ENCODE data around the gene IL21. TPM values are rescaled to one million over a fixed set of nuclear protein-coding genes. Genes with fewer than 3 reads are reported as not detected.

Gene IL21
- total and polyA plus RNA-seq, 12 donors: not detected

DNA sequence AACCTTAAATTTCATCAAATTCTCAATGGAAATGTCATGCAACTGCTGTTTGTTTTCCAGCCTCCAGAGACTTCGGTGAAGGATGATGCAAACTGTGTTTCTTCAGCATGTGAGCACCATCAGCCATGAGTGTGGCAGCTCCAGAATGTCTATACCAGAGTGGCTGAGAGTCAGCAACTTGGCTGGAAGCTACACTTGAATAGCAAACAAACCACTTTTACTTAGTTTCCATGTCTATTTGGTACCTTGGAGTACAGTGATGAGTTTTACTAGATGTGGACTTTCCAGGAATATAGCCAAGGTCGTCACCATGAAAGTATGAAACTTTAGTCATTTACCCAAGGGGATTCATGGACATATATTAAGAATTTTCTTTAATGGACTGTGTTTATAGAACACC, 4.3 kb upstream of the IL21 start:
- Histone ChIP-seq H3K4me1 (replicated peaks in 1 of 2) (no peaks in the 10 kb centered on the region), H3K36me3 (replicated peaks in 1 of 2) (no peaks in the 10 kb centered on the region), H3K9me3 (replicated peaks in 1 of 3) (no peaks in the 10 kb centered on the region), H3K27me3 (no peaks in the 10 kb centered on the region), H3K4me3 (no peak overlapping the region), H3K27ac (no peak overlapping the region)
- 72 to 87% (median 75%) methylated on average over 2 of the region's 2 CpGs for WGBS, 4 donors
- DNase-seq: no peak
- TF ChIP-seq CTCF (IDR thresholded peaks at IDR 0.05): no peak
- no peak for TF ChIP-seq POLR2A (IDR thresholded peaks at IDR 0.05)
- intact Hi-C loops (cut with DNase I): no loop called here

GRCh38 chr4:122624205-122624604, 3.3 kb upstream of the IL21 start:
- 45 to 81% (median 73%) methylated on average over 2 of the region's 2 CpGs for WGBS, 4 donors
- no peak for DNase-seq
- no peaks in the 10 kb centered on the region for H3K36me3 ChIP-seq (replicated peaks in 1 of 2)
- no peaks in the 10 kb centered on the region for H3K9me3 ChIP-seq (replicated peaks in 1 of 3)
- intact Hi-C loops (cut with DNase I): no loop called here
- no peaks in the 10 kb centered on the region for H3K4me1 ChIP-seq (replicated peaks in 1 of 2)
- no peak overlapping the region for H3K4me3 ChIP-seq
- H3K27me3 ChIP-seq: no peaks in the 10 kb centered on the region
- H3K27ac ChIP-seq: no peak overlapping the region
- TF ChIP-seq POLR2A (IDR thresholded peaks at IDR 0.05): no peak
- no peak for TF ChIP-seq CTCF (IDR thresholded peaks at IDR 0.05)

DNA sequence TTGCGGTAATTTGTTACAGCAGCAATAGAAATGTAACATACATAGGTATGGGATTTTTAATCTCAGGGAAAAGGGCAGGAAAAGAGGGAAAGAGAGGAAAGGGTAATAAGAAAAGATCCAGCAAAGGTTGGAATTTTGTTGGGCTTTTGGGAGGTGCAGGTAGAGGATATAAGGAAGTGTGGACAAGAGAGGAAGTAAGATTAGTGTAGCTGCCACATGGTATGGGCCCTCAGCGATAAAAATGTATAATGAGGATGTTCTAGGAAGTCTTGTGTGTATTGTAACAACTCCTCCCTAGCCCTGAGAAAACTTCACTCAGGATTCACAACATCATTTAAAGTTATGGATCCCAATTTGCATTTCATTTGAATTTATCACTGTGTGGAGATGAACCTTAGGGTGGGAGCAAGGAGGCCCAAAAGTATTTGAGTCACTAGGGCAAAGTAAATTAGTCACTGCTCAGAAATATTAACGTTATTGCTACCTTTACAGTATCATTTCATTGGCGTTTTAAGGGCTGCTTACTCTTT, 2.8 kb upstream of the IL21 start:
- H3K27ac ChIP-seq: no peak overlapping the region
- H3K36me3 ChIP-seq (replicated peaks in 1 of 2): no peaks in the 10 kb centered on the region
- intact Hi-C loops (cut with DNase I): no loop called here
- DNase-seq: no peak
- WGBS, 4 donors: 75 to 85% (median 80%) methylated on average over 4 of the region's 4 CpGs
- TF ChIP-seq CTCF (IDR thresholded peaks at IDR 0.05): no peak
- no peak overlapping the region for H3K4me3 ChIP-seq
- H3K4me1 ChIP-seq (replicated peaks in 1 of 2): no peaks in the 10 kb centered on the region
- no peaks in the 10 kb centered on the region for H3K27me3 ChIP-seq
- H3K9me3 ChIP-seq (replicated peaks in 1 of 3): no peaks in the 10 kb centered on the region

DNA sequence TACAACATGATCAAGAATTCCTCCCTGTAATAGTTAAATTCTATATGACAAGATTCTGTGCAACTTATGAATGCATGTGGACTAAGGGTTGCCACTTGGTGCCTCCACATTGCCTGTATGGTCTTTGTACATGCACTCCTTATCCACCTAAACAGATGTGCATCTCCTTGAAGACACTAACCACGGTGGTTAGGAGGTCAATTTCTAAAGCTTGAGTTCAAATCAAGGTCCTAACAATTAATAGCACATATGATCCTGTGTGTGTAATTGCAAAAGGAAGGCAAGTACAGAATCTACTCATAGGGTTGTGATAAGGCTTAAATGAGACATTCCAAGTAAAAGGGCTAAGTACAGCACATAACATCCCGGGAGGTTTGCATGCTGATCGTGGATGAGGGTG, 1.5 kb upstream of the IL21 start:
- WGBS, 4 donors: 64 to 73% (median 69%) methylated on average over 3 of the region's 3 CpGs
- H3K27ac ChIP-seq: no peak overlapping the region
- H3K27me3 ChIP-seq: no peaks in the 10 kb centered on the region
- H3K4me3 ChIP-seq: no peak overlapping the region
- H3K9me3 ChIP-seq (replicated peaks in 1 of 3): no peaks in the 10 kb centered on the region
- no peak for TF ChIP-seq POLR2A (IDR thresholded peaks at IDR 0.05)
- no peak for TF ChIP-seq CTCF (IDR thresholded peaks at IDR 0.05)
- intact Hi-C loops (cut with DNase I): no loop called here
- H3K36me3 ChIP-seq (replicated peaks in 1 of 2): no peaks in the 10 kb centered on the region
- no peaks in the 10 kb centered on the region for H3K4me1 ChIP-seq (replicated peaks in 1 of 2)
- no peak for DNase-seq
